Fibroblast of pulmonary artery (primary cell): ENCODE results near the gene KLRD1.
A peak's percentile ranks its signal among the peaks of the same experiment; 100 is the strongest.

Experiments
- DNase-seq: peaks from one replicate; pipeline ENCODE4 v3.0.0-alpha.2; 2010; ENCODE audit warnings: low read depth
- H3K4me3 ChIP-seq: replicated peaks from 2 replicates; pipeline ENCODE4 v1.5.1; 2011; ENCODE audit warnings: low read depth, mild to moderate bottlenecking, control low read depth, low read length, moderate library complexity
- TF ChIP-seq, protein P1 (sequence below): IDR thresholded peaks from 2 replicates; pipeline ENCODE4 v1.5.1; 2011; ENCODE audit warnings: mild to moderate bottlenecking, control low read depth, low read length, inconsistent platforms; ENCODE audit errors: missing control alignments

The KLRD1 gene

DNA sequence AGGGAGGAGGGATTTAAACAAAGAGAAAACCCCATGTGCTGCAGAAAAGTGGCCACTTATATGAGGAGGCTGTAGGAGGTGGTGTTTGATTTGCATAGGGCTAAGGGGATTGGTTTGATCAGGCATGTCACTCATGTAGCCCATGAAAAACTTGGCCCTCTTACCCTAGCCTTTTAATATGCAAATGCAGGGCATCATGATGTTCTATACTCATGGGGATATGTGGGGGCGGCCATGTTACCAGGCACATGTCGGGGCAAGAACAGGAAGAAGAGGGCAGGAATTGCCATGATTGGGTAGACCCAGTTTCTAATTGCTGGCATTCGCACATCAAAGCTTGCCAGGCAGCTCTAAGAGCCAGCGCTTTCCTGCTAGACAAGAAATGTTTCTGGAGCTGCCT is 53.4 kb downstream of the KLRD1 start:
- peak; percentile 53 for DNase-seq
- TF ChIP-seq, protein P1, sequence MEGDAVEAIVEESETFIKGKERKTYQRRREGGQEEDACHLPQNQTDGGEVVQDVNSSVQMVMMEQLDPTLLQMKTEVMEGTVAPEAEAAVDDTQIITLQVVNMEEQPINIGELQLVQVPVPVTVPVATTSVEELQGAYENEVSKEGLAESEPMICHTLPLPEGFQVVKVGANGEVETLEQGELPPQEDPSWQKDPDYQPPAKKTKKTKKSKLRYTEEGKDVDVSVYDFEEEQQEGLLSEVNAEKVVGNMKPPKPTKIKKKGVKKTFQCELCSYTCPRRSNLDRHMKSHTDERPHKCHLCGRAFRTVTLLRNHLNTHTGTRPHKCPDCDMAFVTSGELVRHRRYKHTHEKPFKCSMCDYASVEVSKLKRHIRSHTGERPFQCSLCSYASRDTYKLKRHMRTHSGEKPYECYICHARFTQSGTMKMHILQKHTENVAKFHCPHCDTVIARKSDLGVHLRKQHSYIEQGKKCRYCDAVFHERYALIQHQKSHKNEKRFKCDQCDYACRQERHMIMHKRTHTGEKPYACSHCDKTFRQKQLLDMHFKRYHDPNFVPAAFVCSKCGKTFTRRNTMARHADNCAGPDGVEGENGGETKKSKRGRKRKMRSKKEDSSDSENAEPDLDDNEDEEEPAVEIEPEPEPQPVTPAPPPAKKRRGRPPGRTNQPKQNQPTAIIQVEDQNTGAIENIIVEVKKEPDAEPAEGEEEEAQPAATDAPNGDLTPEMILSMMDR, result no peak
- H3K4me3 ChIP-seq, result no peak overlapping the region

DNA sequence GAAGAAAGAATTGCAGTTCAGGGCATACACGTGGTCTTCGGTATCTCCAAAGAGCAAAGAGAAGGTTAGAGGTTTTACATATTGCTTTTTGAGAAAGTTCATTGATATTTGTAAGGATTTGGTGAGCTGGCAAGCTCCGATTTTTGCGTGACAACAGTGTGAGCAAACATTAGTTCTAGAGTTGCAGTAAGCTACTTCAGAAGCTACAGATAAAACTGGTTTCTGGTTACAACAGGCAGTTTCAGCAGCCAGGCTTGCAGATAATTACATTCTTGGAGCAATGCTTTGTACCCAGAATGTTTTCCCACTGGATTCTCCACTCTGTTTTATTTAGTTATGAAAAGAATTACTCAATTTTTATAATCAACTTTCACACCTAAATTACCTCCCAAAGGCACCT is 54.0 kb downstream of the KLRD1 start:
- TF ChIP-seq, protein P1, result no peak
- DNase-seq, result peak; percentile 72
- no peak overlapping the region for H3K4me3 ChIP-seq

DNA sequence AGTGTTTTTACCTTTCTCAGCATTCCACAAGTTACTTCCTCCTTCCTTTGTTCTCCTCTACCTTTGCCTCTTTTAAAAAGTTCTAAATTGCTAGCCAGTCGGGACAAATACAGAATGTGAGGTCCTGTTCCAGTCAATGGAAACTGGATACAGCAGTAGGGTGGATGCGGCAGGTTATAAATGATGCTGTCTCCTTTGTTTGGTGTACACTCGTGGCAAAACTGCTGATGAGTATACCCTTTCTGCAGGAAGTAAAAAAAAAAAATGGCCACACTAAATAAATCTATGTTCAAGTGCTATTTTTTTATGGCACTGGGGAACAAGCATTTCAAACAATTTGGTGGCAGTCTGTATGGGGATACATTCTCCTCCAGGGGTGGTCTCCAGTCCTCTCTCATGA is 54.7 kb downstream of the KLRD1 start:
- no peak overlapping the region for H3K4me3 ChIP-seq
- no peak for DNase-seq
- TF ChIP-seq, protein P1, result no peak

DNA sequence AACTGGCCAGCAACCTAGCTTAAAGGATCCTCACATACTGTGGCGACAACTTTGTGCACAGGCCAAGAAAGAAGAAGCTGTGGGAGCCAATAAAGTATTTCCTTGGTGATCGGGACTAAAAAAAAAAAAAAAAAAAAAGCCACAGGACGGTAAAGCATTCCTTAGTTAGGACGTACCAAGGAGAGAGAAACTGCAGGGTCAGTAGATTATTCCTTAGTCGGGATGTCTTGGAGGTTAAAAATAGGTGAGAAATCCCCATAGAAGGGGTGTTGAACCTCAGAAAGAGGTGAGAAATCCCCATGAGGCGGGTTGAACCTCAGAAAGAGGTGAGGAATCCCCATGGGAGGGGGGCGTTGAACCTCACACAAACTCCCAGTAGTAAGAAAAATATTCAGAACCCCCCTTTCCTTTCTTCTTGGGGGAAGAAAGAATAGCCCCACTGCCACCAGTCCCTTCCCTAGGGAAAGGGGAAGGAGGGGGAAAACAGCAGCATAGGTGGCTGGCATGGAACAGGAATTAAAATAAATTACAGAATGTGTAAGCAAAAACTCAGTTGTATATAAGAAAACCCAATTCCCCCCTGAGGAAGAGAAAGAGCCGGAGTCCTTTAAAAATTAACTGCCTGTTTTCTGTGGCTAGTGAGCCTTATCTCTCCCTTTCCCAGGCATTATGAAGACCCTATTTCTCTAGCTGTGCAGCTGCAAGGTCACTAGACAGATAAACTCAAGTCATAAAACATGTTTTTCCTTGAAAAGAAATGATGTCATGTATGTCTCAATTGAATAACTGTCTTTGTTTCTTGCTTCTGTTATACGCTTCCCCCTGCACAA is 55.4 kb downstream of the KLRD1 start:
- peak overlapping the region; percentile 59 for H3K4me3 ChIP-seq
- peak; percentile 23 for DNase-seq
- TF ChIP-seq, protein P1, result no peak

DNA sequence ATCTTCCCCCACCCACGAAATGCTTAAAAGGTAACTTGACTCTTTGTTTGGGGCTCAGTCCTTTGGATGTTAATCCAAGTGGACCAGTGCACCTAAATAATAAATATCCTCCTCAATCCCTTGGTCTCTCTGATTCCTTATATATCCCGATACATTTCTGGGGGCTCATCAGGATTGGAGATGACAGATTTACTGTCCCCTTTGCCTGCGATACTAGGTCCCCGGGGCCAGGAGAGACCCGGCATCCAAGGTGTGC is 55.9 kb downstream of the KLRD1 start:
- no peak for DNase-seq
- TF ChIP-seq, protein P1, result no peak
- peak overlapping the region; percentile 59 for H3K4me3 ChIP-seq

DNA sequence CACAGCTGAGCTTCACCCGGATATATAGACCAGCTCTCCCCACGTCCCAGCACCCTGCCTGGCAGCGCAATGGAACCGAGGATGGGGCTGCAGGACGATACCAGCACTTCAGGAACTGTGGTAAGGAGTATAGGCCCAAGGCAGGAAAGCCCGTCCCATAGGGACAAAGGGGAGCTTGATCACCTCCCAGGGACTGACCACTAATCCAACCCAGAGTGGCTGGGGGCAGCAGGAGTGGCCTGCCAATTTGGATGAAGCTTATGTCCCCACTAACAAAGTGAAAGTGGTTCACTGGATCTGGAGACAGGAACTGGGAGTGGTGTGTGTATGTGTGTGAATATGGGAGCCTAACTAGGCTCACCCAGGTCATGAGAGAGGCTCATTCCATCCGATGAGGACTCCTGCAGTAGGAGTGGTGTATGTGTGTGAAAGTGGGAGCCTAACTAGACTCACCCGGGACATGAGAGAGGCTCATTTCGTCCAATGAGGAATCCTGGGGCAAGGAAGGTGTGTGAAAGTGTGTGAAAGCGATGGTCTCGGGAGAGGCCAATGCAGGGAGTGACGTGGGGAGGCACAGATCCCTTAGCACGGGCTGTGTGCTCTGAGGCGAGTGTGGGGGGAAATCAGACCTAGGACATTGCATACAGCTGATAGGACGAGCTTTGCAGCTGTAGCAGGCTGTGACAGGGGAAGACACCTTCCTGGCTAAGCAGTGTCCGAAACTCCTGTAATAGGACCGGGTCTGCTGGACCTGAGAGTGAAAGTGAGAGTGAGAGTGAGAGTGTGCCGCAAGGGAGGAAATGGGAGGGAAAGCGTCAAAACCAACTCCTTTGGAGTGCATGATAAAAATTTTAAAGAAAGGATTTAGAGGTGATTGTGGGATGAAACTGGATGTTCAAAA is 56.5 kb downstream of the KLRD1 start:
- peak; percentile 55 for DNase-seq
- H3K4me3 ChIP-seq, result peak overlapping the region; percentile 59
- TF ChIP-seq, protein P1, result no peak
